Type B pancreatic cell (in vitro differentiated cells): ENCODE results near the gene PRPSAP1. TPM values are rescaled to one million over a fixed set of nuclear protein-coding genes. Genes with fewer than 3 reads are reported as not detected.

ENCODE experiments used
- DNase-seq: peaks from one replicate; pipeline ENCODE4 v3.0.0; 2021; ENCODE audit warnings: mixed read lengths; ENCODE audit not compliant: unreplicated experiment; ENCODE audit errors: extremely low spot score
- H3K27ac Mint-ChIP-seq: 2 replicates; pipeline ENCODE4 v1.8.0; 2021; ENCODE audit warnings: mild to moderate bottlenecking, mixed read lengths
- H3K27me3 Mint-ChIP-seq: 2 replicates; pipeline ENCODE4 v1.8.0; 2021; ENCODE audit warnings: mixed read lengths
- H3K36me3 Mint-ChIP-seq: 2 replicates; pipeline ENCODE4 v1.8.0; 2021; ENCODE audit warnings: mixed read lengths
- H3K4me1 Mint-ChIP-seq: one replicate; pipeline ENCODE4 v1.8.0; 2021; ENCODE audit warnings: mixed read lengths; ENCODE audit not compliant: unreplicated experiment
- H3K4me3 Mint-ChIP-seq: 2 replicates; pipeline ENCODE4 v1.8.0; 2021; ENCODE audit warnings: mild to moderate bottlenecking, mixed read lengths
- H3K9me3 Mint-ChIP-seq: 2 replicates; pipeline ENCODE4 v1.8.0; 2021; ENCODE audit warnings: mixed read lengths
- total RNA-seq: library from RNA; stranded (reverse); gene quantifications from 2 replicates; pipeline ENCODE4 v1.2.1, GENCODE V29; 2021; ENCODE audit warnings: low replicate concordance
- TF ChIP-seq, protein P1 (sequence below): fragments of 200-600 bp; sonication (generic); conservative IDR thresholded peaks from 2 replicates; pipeline ENCODE4 v1.5.0; 2021; ENCODE audit warnings: antibody characterized with exemption, mild to moderate bottlenecking

PRPSAP1 gene
- total RNA-seq, 1 donor from 2014 or later = 82.0 TPM

GRCh38 chr17:76331083-76331482 lies 22.6 kb downstream of the PRPSAP1 start:
- Mint-ChIP-seq H3K27ac (no peak overlapping the region), H3K27me3 (no peaks in the 10 kb centered on the region), H3K9me3 (no peaks in the 10 kb centered on the region), H3K4me3 (no peak overlapping the region), H3K4me1 (peaks cover 25% of the 10 kb centered on the region), H3K36me3 (peaks cover 25% of the 10 kb centered on the region)
- TF ChIP-seq, protein P1, sequence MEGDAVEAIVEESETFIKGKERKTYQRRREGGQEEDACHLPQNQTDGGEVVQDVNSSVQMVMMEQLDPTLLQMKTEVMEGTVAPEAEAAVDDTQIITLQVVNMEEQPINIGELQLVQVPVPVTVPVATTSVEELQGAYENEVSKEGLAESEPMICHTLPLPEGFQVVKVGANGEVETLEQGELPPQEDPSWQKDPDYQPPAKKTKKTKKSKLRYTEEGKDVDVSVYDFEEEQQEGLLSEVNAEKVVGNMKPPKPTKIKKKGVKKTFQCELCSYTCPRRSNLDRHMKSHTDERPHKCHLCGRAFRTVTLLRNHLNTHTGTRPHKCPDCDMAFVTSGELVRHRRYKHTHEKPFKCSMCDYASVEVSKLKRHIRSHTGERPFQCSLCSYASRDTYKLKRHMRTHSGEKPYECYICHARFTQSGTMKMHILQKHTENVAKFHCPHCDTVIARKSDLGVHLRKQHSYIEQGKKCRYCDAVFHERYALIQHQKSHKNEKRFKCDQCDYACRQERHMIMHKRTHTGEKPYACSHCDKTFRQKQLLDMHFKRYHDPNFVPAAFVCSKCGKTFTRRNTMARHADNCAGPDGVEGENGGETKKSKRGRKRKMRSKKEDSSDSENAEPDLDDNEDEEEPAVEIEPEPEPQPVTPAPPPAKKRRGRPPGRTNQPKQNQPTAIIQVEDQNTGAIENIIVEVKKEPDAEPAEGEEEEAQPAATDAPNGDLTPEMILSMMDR = no peak
- no peak for DNase-seq

GRCh38 chr17:76329664-76330063 lies 24.1 kb downstream of the PRPSAP1 start:
- peaks cover 28% of the 10 kb centered on the region for H3K36me3 Mint-ChIP-seq
- no peaks in the 10 kb centered on the region for H3K27me3 Mint-ChIP-seq
- H3K9me3 Mint-ChIP-seq = no peaks in the 10 kb centered on the region
- no peak overlapping the region for H3K27ac Mint-ChIP-seq
- H3K4me3 Mint-ChIP-seq = no peak overlapping the region
- DNase-seq = no peak
- peaks cover 26% of the 10 kb centered on the region for H3K4me1 Mint-ChIP-seq
- TF ChIP-seq, protein P1 = no peak

GRCh38 chr17:76327696-76328095 lies 26.0 kb downstream of the PRPSAP1 start:
- no peak for DNase-seq
- H3K27ac Mint-ChIP-seq = no peak overlapping the region
- H3K4me1 Mint-ChIP-seq = peaks cover 16% of the 10 kb centered on the region
- peaks cover 28% of the 10 kb centered on the region for H3K36me3 Mint-ChIP-seq
- H3K4me3 Mint-ChIP-seq = no peak overlapping the region
- no peaks in the 10 kb centered on the region for H3K9me3 Mint-ChIP-seq
- no peaks in the 10 kb centered on the region for H3K27me3 Mint-ChIP-seq
- TF ChIP-seq, protein P1 = no peak

- H3K27me3 Mint-ChIP-seq = no peaks in the 10 kb centered on the region
- no peak overlapping the region for H3K27ac Mint-ChIP-seq
- H3K4me1 Mint-ChIP-seq = peaks cover 16% of the 10 kb centered on the region
- H3K4me3 Mint-ChIP-seq = no peak overlapping the region
- no peaks in the 10 kb centered on the region for H3K9me3 Mint-ChIP-seq
- no peak for DNase-seq
- TF ChIP-seq, protein P1 = no peak
- H3K36me3 Mint-ChIP-seq = peaks cover 21% of the 10 kb centered on the region
Observed at GRCh38 chr17:76326306-76326705, 27.4 kb downstream of the PRPSAP1 start.

DNA sequence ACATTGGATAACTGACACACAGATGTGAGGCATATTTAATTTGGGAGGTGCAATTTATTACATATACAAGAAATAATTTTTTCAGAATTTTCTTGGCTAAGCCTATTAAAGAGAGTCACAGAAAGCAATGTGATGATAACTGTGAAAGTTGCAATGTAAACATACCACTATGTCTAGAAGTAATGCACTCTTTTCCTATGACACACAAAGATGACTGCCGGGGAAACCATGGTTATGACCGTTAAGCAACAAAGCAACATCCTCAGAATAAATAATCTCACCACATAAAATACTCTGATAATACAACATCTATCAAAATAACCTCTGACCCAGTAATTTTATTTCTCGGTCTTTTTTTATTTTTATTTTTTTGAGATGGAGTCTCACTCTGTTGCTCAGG lies 35.1 kb downstream of the PRPSAP1 start:
- Mint-ChIP-seq H3K4me1 (peaks cover 17% of the 10 kb centered on the region), H3K4me3 (no peak overlapping the region), H3K9me3 (no peaks in the 10 kb centered on the region), H3K27ac (no peak overlapping the region), H3K27me3 (no peaks in the 10 kb centered on the region), H3K36me3 (peaks cover 12% of the 10 kb centered on the region)
- TF ChIP-seq, protein P1 = no peak
- DNase-seq = no peak

GRCh38 chr17:76317535-76317934 lies 36.2 kb downstream of the PRPSAP1 start:
- no peak for DNase-seq
- Mint-ChIP-seq H3K4me3 (no peak overlapping the region), H3K27ac (no peak overlapping the region), H3K9me3 (no peaks in the 10 kb centered on the region), H3K4me1 (peaks cover 17% of the 10 kb centered on the region), H3K36me3 (peaks cover 6% of the 10 kb centered on the region), H3K27me3 (no peaks in the 10 kb centered on the region)
- TF ChIP-seq, protein P1 = no peak
